ENCODE results near the gene STXBP4. TPM values are rescaled to one million over a fixed set of nuclear protein-coding genes. Genes with fewer than 3 reads are reported as not detected.

The STXBP4 gene
- total and polyA plus RNA-seq, 2 donors (not counting 3 experiments of a cell fraction or from before 2014, with no cell fraction given) = 1.9 to 12.9 TPM

- dilution Hi-C loops (cut with MboI; ENCODE audit: extremely low pct_ligation_motif_present, low sequenced_read_pairs) = no loop called here
- Histone ChIP-seq H3K9ac (replicated peaks; ENCODE audit: extremely low read depth, insufficient read depth, low read length) (no peak overlapping the region), H3K27ac (ENCODE audit: insufficient read depth, low read depth, low read length) (no peak overlapping the region), H3K9me3 (replicated peaks; ENCODE audit: control insufficient read depth, insufficient read depth, low read length) (no peaks in the 10 kb centered on the region), H3K9me1 (replicated peaks; ENCODE audit: control insufficient read depth, extremely low read depth, insufficient read depth, low read length) (no peaks in the 10 kb centered on the region), H3K4me1 (ENCODE audit: control insufficient read depth, extremely low read depth, insufficient read depth, low read length) (no peaks in the 10 kb centered on the region), H3K4me2 (ENCODE audit: insufficient read depth, low read length) (no peak overlapping the region), H3K36me3 (ENCODE audit: control insufficient read depth in 2 of 2, extremely low read depth in 1 of 2, insufficient read depth in 2 of 2, low read length in 2 of 2) (peaks cover 3 to 5% of the 10 kb centered on the region in 2 experiments), H3K27me3 (ENCODE audit: control insufficient read depth in 2 of 2, insufficient read depth in 2 of 2, low read length in 2 of 2) (no peaks in the 10 kb centered on the region), H2AFZ (ENCODE audit: low read depth, low read length) (no peak overlapping the region), H3K4me3 (replicated peaks in 1 of 3; ENCODE audit: insufficient read depth in 1 of 3, low read depth in 1 of 3, low read length in 3 of 3) (no peak overlapping the region), H3K79me2 (ENCODE audit: control insufficient read depth, insufficient read depth, low read length) (no peaks in the 10 kb centered on the region), H4K20me1 (replicated peaks; ENCODE audit: control insufficient read depth, extremely low read depth, insufficient read depth, low read length) (no peaks in the 10 kb centered on the region)
- intact Hi-C loops (cut with micrococcal nuclease) = no loop called here
- BruUV-seq (replicated peaks) = no TSS peak
- no peak for DNase-seq (ENCODE audit: low read depth, low spot score)
- POLR2A ChIA-PET = no interaction called here
- CTCF ChIA-PET = no interaction called here
- no peak for FAIRE-seq
- TF ChIP-seq JUN (IDR thresholded peaks at IDR 0.05; ENCODE audit: borderline replicate concordance, insufficient read depth, insufficient read length, low read depth) (no peak), POLR2AphosphoS5 (IDR thresholded peaks at IDR 0.05; ENCODE audit: insufficient read depth, low read depth, low read length) (no peak), POLR2A (IDR thresholded peaks at IDR 0.05; ENCODE audit: low read depth, low read length) (no peak), EZH2 (IDR thresholded peaks at IDR 0.05; ENCODE audit: borderline replicate concordance, low read depth, low read length, severe bottlenecking) (no peak), MYC (IDR thresholded peaks at IDR 0.05; ENCODE audit: low read depth, low read length) (no peak)
Observed at GRCh38 chr17:54956791-54957190, 11.8 kb upstream of the STXBP4 start.

GRCh38 chr17:54967621-54968261 is 824 bp upstream of the STXBP4 start:
- DNase-seq (ENCODE audit: low read depth, low spot score) (no peak), FAIRE-seq (no peak)
- no peaks in the 10 kb centered on the region for H3K27me3 ChIP-seq (ENCODE audit: control insufficient read depth in 2 of 2, insufficient read depth in 2 of 2, low read length in 2 of 2)
- no peaks in the 10 kb centered on the region for H3K9me3 ChIP-seq (replicated peaks; ENCODE audit: control insufficient read depth, insufficient read depth, low read length)
- H3K4me3 ChIP-seq (replicated peaks in 1 of 3; ENCODE audit: insufficient read depth in 1 of 3, low read depth in 1 of 3, low read length in 3 of 3) = peak overlapping the region; percentile 43 to 94 (median 80)
- intact Hi-C loops (cut with micrococcal nuclease) = loop anchor here (1.0 kb wide), 1 partner anchor 1934 kb away; no protein-coding TSS in a partner anchor
- no peak for TF ChIP-seq MYC (IDR thresholded peaks at IDR 0.05; ENCODE audit: low read depth, low read length)
- no peak for TF ChIP-seq GATA2 (IDR thresholded peaks at IDR 0.05; ENCODE audit: insufficient read depth, insufficient read length, low read depth, low read length)
- TF ChIP-seq FOS (IDR thresholded peaks at IDR 0.05; ENCODE audit: borderline replicate concordance, insufficient read depth, low read length) = no peak
- no peak for TF ChIP-seq EZH2 (IDR thresholded peaks at IDR 0.05; ENCODE audit: borderline replicate concordance, low read depth, low read length, severe bottlenecking)
- TF ChIP-seq CTCF (IDR thresholded peaks at IDR 0.05; ENCODE audit: extremely low read depth in 1 of 2, insufficient read depth in 1 of 2, low read depth in 1 of 2, low read length in 2 of 2) = peak in 1 of 2 donors; percentile 60
- dilution Hi-C loops (cut with MboI; ENCODE audit: extremely low pct_ligation_motif_present, low sequenced_read_pairs) = no loop called here
- peaks cover 30% of the 10 kb centered on the region for H3K79me2 ChIP-seq (ENCODE audit: control insufficient read depth, insufficient read depth, low read length)
- H2AFZ ChIP-seq (ENCODE audit: low read depth, low read length) = peak overlapping the region; percentile 91
- ChIA-PET POLR2A (no interaction called here), CTCF (interaction anchor here (1.2 kb wide), 1 partner anchor 19 kb away, joined by 4 read pairs; no protein-coding TSS in a partner anchor)
- no TSS peak for BruUV-seq (replicated peaks)
- no peaks in the 10 kb centered on the region for H3K9me1 ChIP-seq (replicated peaks; ENCODE audit: control insufficient read depth, extremely low read depth, insufficient read depth, low read length)
- H3K4me2 ChIP-seq (ENCODE audit: insufficient read depth, low read length) = peak overlapping the region; percentile 94
- peak overlapping the region; percentile 52 for H3K27ac ChIP-seq (ENCODE audit: insufficient read depth, low read depth, low read length)
- H4K20me1 ChIP-seq (replicated peaks; ENCODE audit: control insufficient read depth, extremely low read depth, insufficient read depth, low read length) = no peaks in the 10 kb centered on the region
- H3K36me3 ChIP-seq (ENCODE audit: control insufficient read depth in 2 of 2, extremely low read depth in 1 of 2, insufficient read depth in 2 of 2, low read length in 2 of 2) = peaks cover 0 to 5% of the 10 kb centered on the region in 2 experiments
- peak overlapping the region; percentile 74 for H3K9ac ChIP-seq (replicated peaks; ENCODE audit: extremely low read depth, insufficient read depth, low read length)
- peaks cover 19% of the 10 kb centered on the region for H3K4me1 ChIP-seq (ENCODE audit: control insufficient read depth, extremely low read depth, insufficient read depth, low read length)
